Measurements from ENCODE around the gene LSM6.

GRCh38 chr4:146179784-146180370 lies 4.4 kb downstream of the LSM6 start:
- TF ChIP-seq TAF1 (IDR thresholded peaks at IDR 0.05; ENCODE audit: borderline replicate concordance, low read depth, low read length) (no peak), POLR2A (IDR thresholded peaks at IDR 0.05; ENCODE audit: low read depth, low read length) (no peak)
